Vagina (tissue), 2 donors: Measurements from ENCODE around the gene MEIS1.

Experiments
- CTCF ChIP-seq, 3 experiments: fragments of 450-650 bp in 2 of 3; fragments of 200-600 bp in 1 of 3; sonication (generic) in 1 of 3; IDR thresholded peaks; one replicate each; pipeline ENCODE4 v1.5.1; 2017 to 2019; ENCODE audit warnings: antibody characterized with exemption in 3 of 3, mild to moderate bottlenecking in 2 of 3, moderate library complexity in 2 of 3
- POLR2AphosphoS5 ChIP-seq, 2 donors: sonication (generic); formaldehyde crosslinking; IDR thresholded peaks; one replicate each; pipeline ENCODE4 v1.9.0; 2017; ENCODE audit warnings: antibody characterized with exemption in 2 of 2, mild to moderate bottlenecking in 2 of 2, low read depth in 1 of 2; ENCODE audit not compliant: insufficient read depth in 1 of 2

- no peak for TF ChIP-seq CTCF (IDR thresholded peaks at IDR 0.05)
- TF ChIP-seq POLR2AphosphoS5 (IDR thresholded peaks at IDR 0.05; ENCODE audit: insufficient read depth in 1 of 2, low read depth in 1 of 2): no peak
Measured at GRCh38 chr2:66429693-66430504, 5.0 kb upstream of the MEIS1 start.
